ENCODE measurements around the gene CAD.
"Not testable (repeated sequence)": the region's sequence is repeated elsewhere in the genome, so short reads cannot be mapped to it uniquely, and the experiment has no call there.

The CAD gene

GRCh38 chr2:27261241-27261925 is 44.2 kb downstream of the CAD start:
- DNase-seq, result no peak

GRCh38 chr2:27261926-27262298 is 44.7 kb downstream of the CAD start:
- no peak for DNase-seq

- peak; percentile 83 for DNase-seq
Observed at GRCh38 chr2:27262379-27263286, 45.5 kb downstream of the CAD start, which contains the start of gene SLC30A3. Gene SLC30A3 (minus strand): TSS chr2:27263047. CDS start chr2:27262906, 141 bp downstream.

- DNase-seq, result no peak
Observed at GRCh38 chr2:27263287-27264252, 46.4 kb downstream of the CAD start.

- DNase-seq, result no peak
Observed at GRCh38 chr2:27264253-27264752, 47.1 kb downstream of the CAD start.

- peak; percentile 82 for DNase-seq
Observed at GRCh38 chr2:27264753-27265535, 47.8 kb downstream of the CAD start.

GRCh38 chr2:27265536-27265870 is 48.3 kb downstream of the CAD start:
- DNase-seq, result no peak

- not testable (repeated sequence) for DNase-seq
Observed at GRCh38 chr2:27268296-27268695, 51.1 kb downstream of the CAD start.

GRCh38 chr2:27270131-27270530 is 53.0 kb downstream of the CAD start:
- DNase-seq, result no peak

GRCh38 chr2:27270670-27271069 is 53.5 kb downstream of the CAD start:
- DNase-seq, result no peak

GRCh38 chr2:27271631-27272340 is 54.6 kb downstream of the CAD start:
- no peak for DNase-seq

GRCh38 chr2:27272537-27273522 is 55.7 kb downstream of the CAD start:
- DNase-seq, result not testable (repeated sequence)

- no peak for DNase-seq
Observed at GRCh38 chr2:27275211-27276150, 58.3 kb downstream of the CAD start, which contains the start of gene DNAJC5G. Gene DNAJC5G (plus strand): TSS chr2:27275433. CDS start chr2:27276729, 1,296 bp downstream.

- DNase-seq, result no peak
Observed at GRCh38 chr2:27278010-27278409, 60.8 kb downstream of the CAD start.

GRCh38 chr2:27280826-27281225 is 63.7 kb downstream of the CAD start:
- DNase-seq, result no peak

GRCh38 chr2:27281442-27281841 is 64.3 kb downstream of the CAD start:
- no peak for DNase-seq

GRCh38 chr2:27281855-27282559 is 64.8 kb downstream of the CAD start, which contains the start of gene TRIM54:
Gene TRIM54 (plus strand): TSS chr2:27282429. CDS start chr2:27282732, 303 bp downstream.
- no peak for DNase-seq

GRCh38 chr2:27282892-27283291 is 65.7 kb downstream of the CAD start:
- no peak for DNase-seq

All from hematopoietic multipotent progenitor cell treated with erythropoietin and hydrocortisone succinate and interleukin-3 and kit ligand, for 4 days (in vitro differentiated cells).